ENCODE data around the gene ALKBH5. TPM values are rescaled to one million over a fixed set of nuclear protein-coding genes. Genes with fewer than 3 reads are reported as not detected.
A peak's percentile ranks its signal among the peaks of the same experiment; 100 is the strongest.

Gene ALKBH5
- total RNA-seq, 1 experiment from 2014 or later = 105 TPM

DNA sequence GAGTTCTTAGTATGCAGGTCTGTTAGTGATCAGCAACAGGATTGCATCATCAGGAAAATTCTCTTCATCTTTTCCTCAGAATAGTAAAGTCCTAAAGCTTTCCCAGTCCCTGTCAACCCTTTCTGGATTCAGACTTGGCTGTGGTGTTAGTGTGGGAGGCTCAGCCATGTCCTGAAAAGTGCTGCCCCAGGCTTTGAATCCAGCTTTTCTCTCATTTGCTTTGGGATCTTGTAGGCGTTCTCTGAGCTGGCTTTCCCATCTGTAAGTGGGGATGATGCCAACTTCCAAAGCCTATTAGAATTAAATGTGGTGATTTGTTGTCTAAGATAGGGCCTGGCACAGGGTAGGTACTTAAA, 3.0 kb downstream of the ALKBH5 start:
- Mint-ChIP-seq H3K36me3 (peaks cover 40% of the 10 kb centered on the region), H3K4me1 (peaks cover 46% of the 10 kb centered on the region)
- POLR2A ChIA-PET = no interaction called here

DNA sequence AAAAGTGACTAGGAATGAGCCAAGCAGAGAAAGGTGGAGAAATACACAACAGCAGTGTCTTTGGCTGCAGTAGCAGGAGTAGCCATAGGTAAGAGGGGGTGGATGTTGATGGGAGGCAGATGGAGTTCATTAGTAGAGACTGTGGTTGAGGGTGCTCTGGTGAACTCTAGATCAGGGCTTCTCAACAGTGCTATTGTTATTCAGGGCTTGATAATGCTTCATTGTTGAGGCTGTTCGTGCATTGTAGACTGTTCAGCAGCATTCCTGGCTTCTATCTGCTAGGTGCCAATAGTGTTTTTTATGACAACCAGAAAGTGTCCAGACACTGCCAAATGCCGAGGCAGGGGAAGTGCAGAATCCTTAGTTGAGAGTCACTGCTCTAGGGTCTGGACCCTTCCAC, 3.6 kb downstream of the ALKBH5 start:
- ATAC-seq (no peak), DNase-seq (ENCODE audit: low spot score) (no peak)
- POLR2A ChIA-PET = no interaction called here
- CTCF ChIA-PET = no interaction called here
- no peaks in the 10 kb centered on the region for H3K27me3 Mint-ChIP-seq (ENCODE audit: low read depth)
- peaks cover 42% of the 10 kb centered on the region for H3K4me1 Mint-ChIP-seq
- peak overlapping the region; percentile 93 for H3K4me3 Mint-ChIP-seq
- H3K36me3 Mint-ChIP-seq = peaks cover 40% of the 10 kb centered on the region
- H3K9me3 Mint-ChIP-seq = no peaks in the 10 kb centered on the region
- H3K27ac Mint-ChIP-seq = no peak overlapping the region
- TF ChIP-seq ZNF423 (CRISPR knock-in tag; IDR thresholded peaks at IDR 0.05) (no peak), TEAD4 (CRISPR knock-in tag; IDR thresholded peaks at IDR 0.05) (no peak), OVOL2 (CRISPR knock-in tag; IDR thresholded peaks at IDR 0.05; ENCODE audit: borderline replicate concordance) (no peak), ZNF532 (CRISPR knock-in tag; IDR thresholded peaks at IDR 0.05; ENCODE audit: borderline replicate concordance) (no peak), IRF2 (CRISPR knock-in tag; IDR thresholded peaks at IDR 0.05; ENCODE audit: borderline replicate concordance, low read depth) (no peak), MXD4 (CRISPR knock-in tag; IDR thresholded peaks at IDR 0.05; ENCODE audit: borderline replicate concordance) (no peak), NFYB (CRISPR knock-in tag; conservative IDR thresholded peaks at IDR 0.05; ENCODE audit: low read depth) (no peak), NFE2L1 (CRISPR knock-in tag; IDR thresholded peaks at IDR 0.05) (no peak), JUN (CRISPR knock-in tag; IDR thresholded peaks at IDR 0.05) (no peak)

More for the DNA sequence above, 3.0 kb downstream of the ALKBH5 start:
- Mint-ChIP-seq H3K4me3 (peak overlapping the region; percentile 93), H3K9me3 (no peaks in the 10 kb centered on the region), H3K27me3 (ENCODE audit: low read depth) (no peaks in the 10 kb centered on the region), H3K27ac (0 out of 2 replicates have a peak overlapping the region, but pooled peaks have one; percentile 80)
- TF ChIP-seq JAZF1 (CRISPR knock-in tag; IDR thresholded peaks at IDR 0.05) = no peak
- TF ChIP-seq ZBTB21 (CRISPR knock-in tag; IDR thresholded peaks at IDR 0.05; ENCODE audit: borderline replicate concordance) = no peak
- TF ChIP-seq, protein P1, sequence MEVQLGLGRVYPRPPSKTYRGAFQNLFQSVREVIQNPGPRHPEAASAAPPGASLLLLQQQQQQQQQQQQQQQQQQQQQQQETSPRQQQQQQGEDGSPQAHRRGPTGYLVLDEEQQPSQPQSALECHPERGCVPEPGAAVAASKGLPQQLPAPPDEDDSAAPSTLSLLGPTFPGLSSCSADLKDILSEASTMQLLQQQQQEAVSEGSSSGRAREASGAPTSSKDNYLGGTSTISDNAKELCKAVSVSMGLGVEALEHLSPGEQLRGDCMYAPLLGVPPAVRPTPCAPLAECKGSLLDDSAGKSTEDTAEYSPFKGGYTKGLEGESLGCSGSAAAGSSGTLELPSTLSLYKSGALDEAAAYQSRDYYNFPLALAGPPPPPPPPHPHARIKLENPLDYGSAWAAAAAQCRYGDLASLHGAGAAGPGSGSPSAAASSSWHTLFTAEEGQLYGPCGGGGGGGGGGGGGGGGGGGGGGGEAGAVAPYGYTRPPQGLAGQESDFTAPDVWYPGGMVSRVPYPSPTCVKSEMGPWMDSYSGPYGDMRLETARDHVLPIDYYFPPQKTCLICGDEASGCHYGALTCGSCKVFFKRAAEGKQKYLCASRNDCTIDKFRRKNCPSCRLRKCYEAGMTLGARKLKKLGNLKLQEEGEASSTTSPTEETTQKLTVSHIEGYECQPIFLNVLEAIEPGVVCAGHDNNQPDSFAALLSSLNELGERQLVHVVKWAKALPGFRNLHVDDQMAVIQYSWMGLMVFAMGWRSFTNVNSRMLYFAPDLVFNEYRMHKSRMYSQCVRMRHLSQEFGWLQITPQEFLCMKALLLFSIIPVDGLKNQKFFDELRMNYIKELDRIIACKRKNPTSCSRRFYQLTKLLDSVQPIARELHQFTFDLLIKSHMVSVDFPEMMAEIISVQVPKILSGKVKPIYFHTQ (CRISPR knock-in tag; IDR thresholded peaks at IDR 0.05) = no peak
- TF ChIP-seq SP1 (CRISPR knock-in tag; conservative IDR thresholded peaks at IDR 0.05) = no peak
- TF ChIP-seq, protein P2, sequence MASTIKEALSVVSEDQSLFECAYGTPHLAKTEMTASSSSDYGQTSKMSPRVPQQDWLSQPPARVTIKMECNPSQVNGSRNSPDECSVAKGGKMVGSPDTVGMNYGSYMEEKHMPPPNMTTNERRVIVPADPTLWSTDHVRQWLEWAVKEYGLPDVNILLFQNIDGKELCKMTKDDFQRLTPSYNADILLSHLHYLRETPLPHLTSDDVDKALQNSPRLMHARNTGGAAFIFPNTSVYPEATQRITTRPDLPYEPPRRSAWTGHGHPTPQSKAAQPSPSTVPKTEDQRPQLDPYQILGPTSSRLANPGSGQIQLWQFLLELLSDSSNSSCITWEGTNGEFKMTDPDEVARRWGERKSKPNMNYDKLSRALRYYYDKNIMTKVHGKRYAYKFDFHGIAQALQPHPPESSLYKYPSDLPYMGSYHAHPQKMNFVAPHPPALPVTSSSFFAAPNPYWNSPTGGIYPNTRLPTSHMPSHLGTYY (CRISPR knock-in tag; IDR thresholded peaks at IDR 0.05) = no peak
- TF ChIP-seq NFYB (CRISPR knock-in tag; conservative IDR thresholded peaks at IDR 0.05; ENCODE audit: low read depth) = no peak
- TF ChIP-seq ZNF423 (CRISPR knock-in tag; IDR thresholded peaks at IDR 0.05) = no peak
- TF ChIP-seq, protein P3, sequence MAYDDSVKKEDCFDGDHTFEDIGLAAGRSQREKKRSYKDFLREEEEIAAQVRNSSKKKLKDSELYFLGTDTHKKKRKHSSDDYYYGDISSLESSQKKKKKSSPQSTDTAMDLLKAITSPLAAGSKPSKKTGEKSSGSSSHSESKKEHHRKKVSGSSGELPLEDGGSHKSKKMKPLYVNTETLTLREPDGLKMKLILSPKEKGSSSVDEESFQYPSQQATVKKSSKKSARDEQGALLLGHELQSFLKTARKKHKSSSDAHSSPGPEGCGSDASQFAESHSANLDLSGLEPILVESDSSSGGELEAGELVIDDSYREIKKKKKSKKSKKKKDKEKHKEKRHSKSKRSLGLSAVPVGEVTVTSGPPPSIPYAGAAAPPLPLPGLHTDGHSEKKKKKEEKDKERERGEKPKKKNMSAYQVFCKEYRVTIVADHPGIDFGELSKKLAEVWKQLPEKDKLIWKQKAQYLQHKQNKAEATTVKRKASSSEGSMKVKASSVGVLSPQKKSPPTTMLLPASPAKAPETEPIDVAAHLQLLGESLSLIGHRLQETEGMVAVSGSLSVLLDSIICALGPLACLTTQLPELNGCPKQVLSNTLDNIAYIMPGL (CRISPR knock-in tag; IDR thresholded peaks at IDR 0.05) = no peak
- no peak for TF ChIP-seq ZMAT4 (CRISPR knock-in tag; IDR thresholded peaks at IDR 0.05)
- TF ChIP-seq, protein P4, sequence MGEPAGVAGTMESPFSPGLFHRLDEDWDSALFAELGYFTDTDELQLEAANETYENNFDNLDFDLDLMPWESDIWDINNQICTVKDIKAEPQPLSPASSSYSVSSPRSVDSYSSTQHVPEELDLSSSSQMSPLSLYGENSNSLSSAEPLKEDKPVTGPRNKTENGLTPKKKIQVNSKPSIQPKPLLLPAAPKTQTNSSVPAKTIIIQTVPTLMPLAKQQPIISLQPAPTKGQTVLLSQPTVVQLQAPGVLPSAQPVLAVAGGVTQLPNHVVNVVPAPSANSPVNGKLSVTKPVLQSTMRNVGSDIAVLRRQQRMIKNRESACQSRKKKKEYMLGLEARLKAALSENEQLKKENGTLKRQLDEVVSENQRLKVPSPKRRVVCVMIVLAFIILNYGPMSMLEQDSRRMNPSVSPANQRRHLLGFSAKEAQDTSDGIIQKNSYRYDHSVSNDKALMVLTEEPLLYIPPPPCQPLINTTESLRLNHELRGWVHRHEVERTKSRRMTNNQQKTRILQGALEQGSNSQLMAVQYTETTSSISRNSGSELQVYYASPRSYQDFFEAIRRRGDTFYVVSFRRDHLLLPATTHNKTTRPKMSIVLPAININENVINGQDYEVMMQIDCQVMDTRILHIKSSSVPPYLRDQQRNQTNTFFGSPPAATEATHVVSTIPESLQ (CRISPR knock-in tag; IDR thresholded peaks at IDR 0.05) = no peak
- no peak for TF ChIP-seq IRF2 (CRISPR knock-in tag; IDR thresholded peaks at IDR 0.05; ENCODE audit: borderline replicate concordance, low read depth)
- TF ChIP-seq ESRRA (CRISPR knock-in tag; IDR thresholded peaks at IDR 0.05; ENCODE audit: borderline replicate concordance) = no peak
- TF ChIP-seq, protein P5, sequence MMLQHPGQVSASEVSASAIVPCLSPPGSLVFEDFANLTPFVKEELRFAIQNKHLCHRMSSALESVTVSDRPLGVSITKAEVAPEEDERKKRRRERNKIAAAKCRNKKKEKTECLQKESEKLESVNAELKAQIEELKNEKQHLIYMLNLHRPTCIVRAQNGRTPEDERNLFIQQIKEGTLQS (CRISPR knock-in tag; conservative IDR thresholded peaks at IDR 0.05) = no peak
- no peak for TF ChIP-seq ZNF416 (CRISPR knock-in tag; IDR thresholded peaks at IDR 0.05)
- no peak for TF ChIP-seq SOX15 (CRISPR knock-in tag; IDR thresholded peaks at IDR 0.05)
- CTCF ChIA-PET = no interaction called here
- ATAC-seq (no peak), DNase-seq (ENCODE audit: low spot score) (no peak)

All from WTC11 (cell line).